Dermis blood vessel endothelial cell (primary cell): ENCODE measurements around the gene TYROBP. TPM values are rescaled to one million over a fixed set of nuclear protein-coding genes. Genes with fewer than 3 reads are reported as not detected.
"Not testable (repeated sequence)": the region's sequence is repeated elsewhere in the genome, so short reads cannot be mapped to it uniquely, and the experiment has no call there.

Experiments used
- DNase-seq: peaks from one replicate; pipeline ENCODE4 v3.0.0; 2010
- total RNA-seq: library from RNA; depleted of rRNA; stranded (reverse); fragments of >200 nt; gene quantifications from 2 replicates; pipeline ENCODE4 v1.2.3, GENCODE V29; 2014

The TYROBP gene
- not detected in 2 replicates for total RNA-seq

DNA sequence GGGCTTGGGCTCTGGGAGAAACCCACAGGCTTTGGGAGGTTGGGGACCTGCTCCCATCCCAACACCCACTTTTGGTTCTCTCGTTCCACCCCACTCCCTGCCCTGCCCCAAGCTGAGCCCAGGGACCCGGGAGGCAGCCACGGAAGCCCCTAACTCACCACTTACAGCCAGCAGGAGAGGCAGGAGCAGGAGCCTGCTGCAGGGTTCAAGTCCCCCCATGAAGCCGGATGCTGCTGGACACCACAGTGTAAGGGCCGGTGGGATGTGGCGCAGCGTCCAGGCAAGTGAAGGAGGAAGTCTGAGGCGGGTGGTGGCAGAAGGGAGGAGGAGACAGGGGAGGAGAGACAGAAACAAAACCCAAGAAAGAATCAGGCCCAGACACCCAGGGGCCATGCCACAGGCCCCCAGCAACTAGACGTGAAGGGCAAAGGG is at the start of gene TYROBP:
TYROBP (minus strand) TSS at position 286 of the 432 bp plus-strand sequence; CDS start at position 219, 67 bp downstream.
- no peak for DNase-seq

DNA sequence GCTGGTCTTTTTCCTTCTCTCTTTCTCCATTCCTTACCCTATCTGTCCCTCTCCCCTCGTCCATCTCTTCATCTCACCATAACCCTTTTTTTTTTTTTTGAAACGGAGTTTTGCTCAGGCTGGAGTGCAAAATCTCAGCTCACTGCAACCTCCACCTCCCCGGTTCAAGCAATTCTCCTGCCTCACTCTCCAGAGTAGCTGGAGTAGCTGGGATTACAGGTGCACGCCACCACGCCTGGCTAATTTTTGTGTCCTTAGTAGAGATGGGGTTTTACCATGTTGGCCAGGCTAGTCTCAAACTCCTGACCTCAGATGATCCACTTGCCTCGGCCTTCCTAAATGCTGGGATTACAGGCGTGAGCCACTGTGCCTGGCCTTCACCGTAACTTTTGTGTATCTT is 49.3 kb upstream of the TYROBP start:
- DNase-seq, result not testable (repeated sequence)

GRCh38 chr19:35955881-35956634 is 48.0 kb upstream of the TYROBP start:
- no peak for DNase-seq

- DNase-seq, result no peak
Measured at GRCh38 chr19:35949131-35949530, 41.0 kb upstream of the TYROBP start.

GRCh38 chr19:35946203-35946602 is 38.1 kb upstream of the TYROBP start:
- DNase-seq, result no peak

DNA sequence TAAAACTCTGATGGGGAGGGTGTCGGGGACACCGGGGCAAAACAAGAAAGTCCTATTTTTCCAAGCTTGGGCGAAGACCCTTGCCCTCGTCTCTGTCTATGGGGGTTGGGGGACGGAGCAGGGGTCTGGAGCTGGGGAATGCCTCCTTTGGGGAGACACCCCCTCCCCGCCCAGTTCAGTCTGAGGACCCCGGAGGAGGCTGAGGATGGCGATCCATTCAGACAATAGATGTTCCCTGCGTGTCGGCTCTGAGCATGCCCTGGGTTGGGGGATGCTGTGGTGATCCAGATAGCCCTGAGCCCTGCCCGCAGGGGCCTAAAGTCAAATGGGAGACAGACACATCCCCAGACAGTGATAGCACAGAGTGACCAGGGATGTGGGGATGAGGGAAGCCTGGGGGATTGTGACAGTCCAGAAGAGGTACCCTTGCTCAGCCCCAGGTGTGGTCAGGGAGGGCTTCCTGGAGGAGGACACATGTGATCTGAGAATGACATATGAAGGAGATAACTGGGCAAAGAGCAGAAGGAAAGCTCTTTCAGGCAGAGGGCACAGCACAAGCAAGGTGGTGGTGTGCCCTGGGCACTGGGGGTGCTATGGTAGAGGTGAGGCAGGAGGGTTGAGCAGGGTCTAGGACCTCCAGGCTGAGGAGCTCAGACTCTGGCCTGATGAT is 37.2 kb upstream of the TYROBP start:
- DNase-seq, result no peak

- DNase-seq, result no peak
Measured at GRCh38 chr19:35944556-35944955, 36.5 kb upstream of the TYROBP start.

- DNase-seq, result no peak
Measured at GRCh38 chr19:35943321-35944301, 35.5 kb upstream of the TYROBP start.

- no peak for DNase-seq
Measured at GRCh38 chr19:35942235-35942634, 34.1 kb upstream of the TYROBP start.

- no peak for DNase-seq
Measured at GRCh38 chr19:35940839-35941238, 32.7 kb upstream of the TYROBP start.

DNA sequence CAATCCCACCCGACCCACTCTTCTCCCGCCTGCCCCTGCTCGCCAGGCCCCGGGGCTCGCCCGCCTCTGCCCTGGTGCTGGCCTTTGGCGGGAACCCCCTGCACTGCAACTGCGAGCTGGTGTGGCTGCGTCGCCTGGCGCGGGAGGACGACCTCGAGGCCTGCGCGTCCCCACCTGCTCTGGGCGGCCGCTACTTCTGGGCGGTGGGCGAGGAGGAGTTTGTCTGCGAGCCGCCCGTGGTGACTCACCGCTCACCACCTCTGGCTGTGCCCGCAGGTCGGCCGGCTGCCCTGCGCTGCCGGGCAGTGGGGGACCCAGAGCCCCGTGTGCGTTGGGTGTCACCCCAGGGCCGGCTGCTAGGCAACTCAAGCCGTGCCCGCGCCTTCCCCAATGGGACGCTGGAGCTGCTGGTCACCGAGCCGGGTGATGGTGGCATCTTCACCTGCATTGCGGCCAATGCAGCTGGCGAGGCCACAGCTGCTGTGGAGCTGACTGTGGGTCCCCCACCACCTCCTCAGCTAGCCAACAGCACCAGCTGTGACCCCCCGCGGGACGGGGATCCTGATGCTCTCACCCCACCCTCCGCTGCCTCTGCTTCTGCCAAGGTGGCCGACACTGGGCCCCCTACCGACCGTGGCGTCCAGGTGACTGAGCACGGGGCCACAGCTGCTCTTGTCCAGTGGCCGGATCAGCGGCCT is 32.1 kb upstream of the TYROBP start:
- DNase-seq, result no peak

GRCh38 chr19:35939307-35940077 is 31.4 kb upstream of the TYROBP start:
- DNase-seq, result no peak

DNA sequence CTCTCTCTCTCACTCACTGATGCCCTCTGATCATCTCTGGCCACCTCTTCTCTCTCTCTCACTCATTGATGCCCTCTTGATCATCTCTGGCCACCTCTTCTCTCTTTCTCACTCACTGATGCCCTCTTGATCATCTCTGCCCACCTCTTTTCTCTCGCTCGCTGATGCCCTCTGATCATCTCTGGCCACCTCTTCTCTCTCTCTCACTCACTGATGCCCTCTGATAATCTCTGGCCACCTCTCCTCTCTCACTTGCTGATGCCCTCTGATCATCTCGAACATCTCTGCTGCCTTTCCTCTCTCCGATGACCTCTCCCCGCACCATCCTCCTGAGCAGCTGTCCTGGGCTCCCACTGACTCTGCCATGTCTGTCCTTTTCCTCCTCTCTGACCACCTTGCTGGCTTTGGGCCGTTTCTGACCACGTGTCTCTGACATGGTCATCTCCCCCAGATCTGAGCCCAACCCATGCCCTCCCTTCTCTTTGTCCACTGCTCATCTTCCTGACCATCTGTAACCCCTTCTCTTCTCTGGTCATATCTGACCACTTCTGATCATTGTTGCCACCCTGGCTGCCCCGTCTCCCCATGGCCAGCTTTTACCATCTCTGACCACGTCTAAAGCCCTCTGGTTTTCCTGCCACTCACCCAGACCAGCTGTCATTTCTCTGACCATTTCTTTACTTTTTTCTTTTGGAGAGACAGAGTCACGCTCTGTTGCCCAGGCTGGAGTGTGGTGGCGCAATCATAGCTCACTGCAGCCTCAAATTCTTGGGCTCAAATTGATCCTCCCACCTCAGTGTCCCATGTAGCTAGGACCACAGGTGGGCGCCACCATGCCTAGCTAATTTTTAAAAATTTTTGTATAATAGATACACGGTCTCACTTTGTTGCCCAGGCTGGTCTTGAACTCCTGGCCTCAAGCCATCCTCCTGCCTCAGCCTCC is 30.5 kb upstream of the TYROBP start:
- DNase-seq, result no peak

GRCh38 chr19:35937345-35938281 is 29.5 kb upstream of the TYROBP start:
- DNase-seq, result no peak

- DNase-seq, result no peak
Measured at GRCh38 chr19:35936738-35937268, 28.7 kb upstream of the TYROBP start.

GRCh38 chr19:35935911-35936737 is 28.0 kb upstream of the TYROBP start, which contains the start of gene LRFN3:
Gene LRFN3, plus strand, starts transcription at chr19:35936374. Its CDS starts 3,052 bp downstream, at chr19:35939426.
- DNase-seq, result peak; percentile 75

DNA sequence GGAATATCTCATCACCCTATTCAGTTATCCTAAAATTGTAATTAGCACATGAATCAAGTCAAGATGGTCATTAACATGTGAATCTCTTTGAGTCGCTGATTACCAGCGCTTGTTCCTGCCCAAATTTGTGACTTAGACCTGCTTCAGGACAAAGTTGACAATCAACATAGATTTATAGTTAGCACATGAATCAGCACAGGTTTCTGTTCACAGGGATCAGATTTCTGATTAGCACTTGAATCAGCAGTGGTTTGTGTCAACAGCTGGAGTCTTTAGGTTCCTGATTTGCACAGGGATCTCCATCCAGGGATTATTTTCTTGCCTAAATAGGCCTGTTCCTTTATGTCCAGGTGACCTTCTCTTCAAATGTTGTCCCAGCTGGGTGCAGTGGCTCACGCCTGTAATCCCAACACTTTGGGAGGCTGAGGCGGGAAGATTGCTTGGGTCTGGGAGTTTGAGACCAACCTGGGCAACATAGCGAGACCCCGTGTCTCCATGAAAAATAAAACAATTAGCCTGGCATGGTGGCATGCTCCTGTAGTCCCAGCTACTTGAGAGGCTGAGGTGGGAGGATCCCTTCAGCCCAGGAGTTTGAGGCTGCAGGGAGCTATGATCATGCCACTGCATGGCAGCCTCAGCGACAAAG is 24.3 kb upstream of the TYROBP start:
- DNase-seq, result no peak
